Activated CD4-positive, CD25-positive, alpha-beta regulatory T cell treated with anti-CD3 and anti-CD28 coated beads, Interleukin-2, amount 50 U/mL, for 72 hours (primary cell): ENCODE results near the gene SERTM2.
"Not testable (repeated sequence)": the region's sequence is repeated elsewhere in the genome, so short reads cannot be mapped to it uniquely, and the experiment has no call there.

Source experiments
- DNase-seq: peaks from one replicate; pipeline ENCODE4 v3.0.0; 2021

The SERTM2 gene

GRCh38 chrX:111511477-111511876, at the start of gene SERTM2:
SERTM2 (plus strand) TSS chrX:111511645; CDS start chrX:111518858, 7,213 bp downstream.
- DNase-seq, result no peak

GRCh38 chrX:111465669-111466068, 45.8 kb upstream of the SERTM2 start:
- DNase-seq, result no peak

- DNase-seq, result no peak
These were observed 43.5 kb upstream of the SERTM2 start for GRCh38 chrX:111467896-111468295.

GRCh38 chrX:111470681-111471403, 40.6 kb upstream of the SERTM2 start:
- no peak for DNase-seq

GRCh38 chrX:111481896-111482295, 29.5 kb upstream of the SERTM2 start:
- DNase-seq, result no peak

GRCh38 chrX:111483135-111483534, 28.3 kb upstream of the SERTM2 start:
- no peak for DNase-seq

GRCh38 chrX:111483881-111484280, 27.6 kb upstream of the SERTM2 start:
- no peak for DNase-seq

GRCh38 chrX:111490688-111491087, 20.8 kb upstream of the SERTM2 start:
- no peak for DNase-seq

- no peak for DNase-seq
These were observed 19.4 kb upstream of the SERTM2 start for GRCh38 chrX:111492085-111492484.

- DNase-seq, result no peak
These were observed 12.8 kb upstream of the SERTM2 start for GRCh38 chrX:111498538-111499103.

GRCh38 chrX:111503485-111503993, 7.9 kb upstream of the SERTM2 start:
- DNase-seq, result no peak

GRCh38 chrX:111504941-111505340, 6.5 kb upstream of the SERTM2 start:
- no peak for DNase-seq

- DNase-seq, result no peak
These were observed 5.7 kb upstream of the SERTM2 start for GRCh38 chrX:111505783-111506182.

- DNase-seq, result no peak
These were observed 4.6 kb upstream of the SERTM2 start for GRCh38 chrX:111506826-111507225.

GRCh38 chrX:111507933-111508332, 3.5 kb upstream of the SERTM2 start:
- DNase-seq, result no peak

GRCh38 chrX:111515298-111515697, 3.9 kb downstream of the SERTM2 start:
- DNase-seq, result no peak

GRCh38 chrX:111518667-111519066, 7.2 kb downstream of the SERTM2 start:
- DNase-seq, result no peak

GRCh38 chrX:111519215-111519614, 7.8 kb downstream of the SERTM2 start:
- no peak for DNase-seq

- DNase-seq, result no peak
These were observed 9.1 kb downstream of the SERTM2 start for GRCh38 chrX:111520506-111520905.

GRCh38 chrX:111521169-111521568, 9.7 kb downstream of the SERTM2 start:
- DNase-seq, result no peak

- no peak for DNase-seq
These were observed 31.8 kb downstream of the SERTM2 start for GRCh38 chrX:111543212-111543741.

- DNase-seq, result not testable (repeated sequence)
These were observed 37.8 kb downstream of the SERTM2 start for GRCh38 chrX:111549235-111549634.

GRCh38 chrX:111555406-111555958, 44.0 kb downstream of the SERTM2 start:
- no peak for DNase-seq

GRCh38 chrX:111560801-111561200, 49.4 kb downstream of the SERTM2 start:
- DNase-seq, result no peak
